NCI-H226 (cell line): ENCODE data around the gene RELA.
"Not testable (repeated sequence)": the region's sequence is repeated elsewhere in the genome, so short reads cannot be mapped to it uniquely, and the experiment has no call there.

Experiments
- DNase-seq: peaks from one replicate; pipeline ENCODE4 v3.0.0-alpha.2; 2015

The RELA gene

GRCh38 chr11:65662799-65663638 lies at the start of gene RELA:
TSS of gene RELA (minus strand) at chr11:65662916. CDS start at chr11:65662832, 84 bp downstream.
- peak; percentile 87 for DNase-seq

GRCh38 chr11:65711785-65712632 lies 49.3 kb upstream of the RELA start, which contains the start of gene KAT5:
TSS of gene KAT5 (plus strand) at chr11:65712252. CDS start at chr11:65712268, 16 bp downstream.
- DNase-seq = peak; percentile 94

- DNase-seq = peak; percentile 57
These were observed 47.7 kb upstream of the RELA start for GRCh38 chr11:65710421-65710820.

- peak; percentile 32 for DNase-seq
These were observed 46.9 kb upstream of the RELA start for GRCh38 chr11:65709661-65710060.

GRCh38 chr11:65708451-65708850 lies 45.7 kb upstream of the RELA start:
- DNase-seq = no peak

- not testable (repeated sequence) for DNase-seq
These were observed 44.3 kb upstream of the RELA start for GRCh38 chr11:65707002-65707401.

GRCh38 chr11:65706303-65706763 lies 43.6 kb upstream of the RELA start:
- not testable (repeated sequence) for DNase-seq

- no peak for DNase-seq
These were observed 41.1 kb upstream of the RELA start for GRCh38 chr11:65703846-65704245.

- no peak for DNase-seq
These were observed 39.0 kb upstream of the RELA start for GRCh38 chr11:65701686-65702085.

GRCh38 chr11:65700399-65700798 lies 37.7 kb upstream of the RELA start:
- DNase-seq = no peak

- DNase-seq = no peak
These were observed 36.6 kb upstream of the RELA start for GRCh38 chr11:65699306-65699705.

- DNase-seq = no peak
These were observed 35.5 kb upstream of the RELA start for GRCh38 chr11:65698205-65698604.

- no peak for DNase-seq
These were observed 34.3 kb upstream of the RELA start for GRCh38 chr11:65696802-65697552.

GRCh38 chr11:65695459-65696241 lies 32.9 kb upstream of the RELA start:
- DNase-seq = no peak

- DNase-seq = no peak
These were observed 29.7 kb upstream of the RELA start for GRCh38 chr11:65692367-65692766.

- DNase-seq = not testable (repeated sequence)
These were observed 29.1 kb upstream of the RELA start for GRCh38 chr11:65691847-65692246.

- no peak for DNase-seq
These were observed 23.3 kb upstream of the RELA start for GRCh38 chr11:65685981-65686380.

GRCh38 chr11:65683480-65683879 lies 20.8 kb upstream of the RELA start:
- DNase-seq = not testable (repeated sequence)

GRCh38 chr11:65680192-65680743 lies 17.6 kb upstream of the RELA start:
- no peak for DNase-seq

GRCh38 chr11:65672982-65673381 lies 10.3 kb upstream of the RELA start:
- DNase-seq = no peak

- no peak for DNase-seq
These were observed 9.6 kb upstream of the RELA start for GRCh38 chr11:65672180-65672860.
